ENCODE measurements around the gene ZC2HC1B.
A peak's percentile ranks its signal among the peaks of the same experiment; 100 is the strongest.

ZC2HC1B gene

DNA sequence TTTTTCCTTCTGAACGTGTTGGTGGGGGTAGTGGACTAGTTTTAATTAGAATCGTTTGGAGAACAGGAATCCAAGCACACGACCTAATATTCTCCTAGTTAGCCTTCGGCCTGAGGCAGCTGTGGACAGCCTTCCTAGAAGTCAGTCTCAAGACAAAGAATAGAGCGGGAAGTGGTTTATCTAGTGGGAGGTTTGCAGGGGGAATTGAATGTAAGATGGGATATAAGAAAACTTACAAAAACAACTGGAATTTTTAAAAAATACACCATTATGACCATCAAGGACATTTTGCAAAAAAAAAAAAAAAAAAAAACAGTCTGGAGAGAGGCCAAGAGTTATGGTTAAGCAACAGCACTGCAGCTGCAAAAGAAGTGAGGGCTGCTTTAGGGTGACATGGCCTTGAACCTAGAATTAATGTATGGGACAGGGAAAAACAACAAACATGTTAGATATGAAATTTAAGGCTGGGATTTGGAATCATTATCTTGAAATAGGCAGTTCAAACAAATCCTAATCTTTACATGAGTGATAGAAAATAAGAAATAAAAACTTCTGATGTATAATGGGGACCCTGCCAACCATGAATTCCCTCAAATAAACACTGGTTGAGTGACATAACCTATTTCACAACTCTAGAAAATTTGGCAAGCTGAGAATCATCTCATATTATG, 103.6 kb downstream of the ZC2HC1B start:
- no peak overlapping the region for H3K27ac ChIP-seq (ENCODE audit: low read length, poor library complexity, severe bottlenecking)
- no peaks in the 10 kb centered on the region for H3K4me1 ChIP-seq (ENCODE audit: control insufficient read depth, insufficient read depth, low read depth, low read length)
- no peak overlapping the region for H3K9ac ChIP-seq (ENCODE audit: low read length)
- H2AK5ac ChIP-seq (ENCODE audit: low read length, severe bottlenecking), result no peak overlapping the region
- H4K8ac ChIP-seq (ENCODE audit: low read length), result no peak overlapping the region
- H3K9me3 ChIP-seq (ENCODE audit: control insufficient read depth, low read length), result no peaks in the 10 kb centered on the region
- H3K18ac ChIP-seq (ENCODE audit: low read depth in 1 of 2, low read length in 2 of 2), result no peak overlapping the region
- peaks cover 8 to 33% of the 10 kb centered on the region in 2 experiments for H3K36me3 ChIP-seq (ENCODE audit: control insufficient read depth in 1 of 2, insufficient read depth in 2 of 2, low read depth in 1 of 2, low read length in 2 of 2)
- H3K27me3 ChIP-seq (ENCODE audit: control insufficient read depth in 1 of 2, insufficient read depth in 1 of 2, low read length in 2 of 2), result no peaks in the 10 kb centered on the region
- H3K4me3 ChIP-seq (ENCODE audit: insufficient read depth in 1 of 2, low read depth in 1 of 2, low read length in 2 of 2), result no peak overlapping the region
- no peak overlapping the region for H3K4me2 ChIP-seq (ENCODE audit: low read length, poor library complexity, severe bottlenecking)
- H2AFZ ChIP-seq (ENCODE audit: low read depth, low read length), result no peak overlapping the region
- H2BK12ac ChIP-seq (ENCODE audit: low read length in 2 of 2), result no peak overlapping the region
- 72% methylated on average over 4 of the region's 5 CpGs for WGBS
- H4K91ac ChIP-seq (ENCODE audit: low read length), result no peak overlapping the region
- no peak for DNase-seq
- no peak overlapping the region for H3K4ac ChIP-seq (ENCODE audit: low read depth in 1 of 2, low read length in 2 of 2)
- H2BK120ac ChIP-seq (ENCODE audit: low read depth, low read length), result no peak overlapping the region
- H2BK15ac ChIP-seq (ENCODE audit: low read depth, poor library complexity, severe bottlenecking), result no peak overlapping the region
- H3K14ac ChIP-seq (ENCODE audit: low read length in 2 of 2), result no peak overlapping the region
- no peak overlapping the region for H2BK5ac ChIP-seq (ENCODE audit: low read depth, low read length, poor library complexity, severe bottlenecking)
- H3K23ac ChIP-seq (ENCODE audit: low read length in 2 of 2), result no peak overlapping the region
- no peaks in the 10 kb centered on the region for H3K79me1 ChIP-seq (replicated peaks; ENCODE audit: low read length, poor library complexity, severe bottlenecking)

DNA sequence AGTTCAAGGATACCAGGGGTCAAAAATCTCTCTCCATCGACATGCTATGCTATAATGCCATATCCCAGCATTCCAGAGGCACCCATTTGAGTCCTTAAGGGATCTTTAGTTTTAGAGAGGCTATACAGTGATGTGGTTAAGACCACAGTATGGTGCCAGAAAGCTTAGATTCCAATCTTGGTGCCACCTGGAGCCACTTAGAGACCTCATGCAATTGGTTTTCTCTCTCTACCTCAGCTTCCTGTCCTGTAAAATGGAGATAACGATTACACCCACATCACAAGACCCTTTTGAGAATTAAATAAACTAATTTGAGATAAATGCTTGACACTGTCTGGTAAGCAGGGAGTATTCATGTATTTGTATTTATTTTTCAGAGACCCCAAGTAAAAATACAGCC, 104.8 kb downstream of the ZC2HC1B start:
- H3K14ac ChIP-seq (ENCODE audit: low read length in 2 of 2), result no peak overlapping the region
- no peak overlapping the region for H4K91ac ChIP-seq (ENCODE audit: low read length)
- H3K4me2 ChIP-seq (ENCODE audit: low read length, poor library complexity, severe bottlenecking), result no peak overlapping the region
- no peak overlapping the region for H2BK12ac ChIP-seq (ENCODE audit: low read length in 2 of 2)
- no peak overlapping the region for H2AFZ ChIP-seq (ENCODE audit: low read depth, low read length)
- H3K4me1 ChIP-seq (ENCODE audit: control insufficient read depth, insufficient read depth, low read depth, low read length), result no peaks in the 10 kb centered on the region
- H4K8ac ChIP-seq (ENCODE audit: low read length), result no peak overlapping the region
- H3K27ac ChIP-seq (ENCODE audit: low read length, poor library complexity, severe bottlenecking), result no peak overlapping the region
- no peak overlapping the region for H2BK120ac ChIP-seq (ENCODE audit: low read depth, low read length)
- H3K18ac ChIP-seq (ENCODE audit: low read depth in 1 of 2, low read length in 2 of 2), result no peak overlapping the region
- H3K79me1 ChIP-seq (replicated peaks; ENCODE audit: low read length, poor library complexity, severe bottlenecking), result no peaks in the 10 kb centered on the region
- H3K27me3 ChIP-seq (ENCODE audit: control insufficient read depth in 1 of 2, insufficient read depth in 1 of 2, low read length in 2 of 2), result no peaks in the 10 kb centered on the region
- no peak overlapping the region for H2AK5ac ChIP-seq (ENCODE audit: low read length, severe bottlenecking)
- WGBS, result no CpG with 5 or more reads among the region's 2 CpGs
- no peak overlapping the region for H3K9ac ChIP-seq (ENCODE audit: low read length)
- no peak overlapping the region for H3K4ac ChIP-seq (ENCODE audit: low read depth in 1 of 2, low read length in 2 of 2)
- H2BK5ac ChIP-seq (ENCODE audit: low read depth, low read length, poor library complexity, severe bottlenecking), result no peak overlapping the region
- no peaks in the 10 kb centered on the region for H3K9me3 ChIP-seq (ENCODE audit: control insufficient read depth, low read length)
- peaks cover 8 to 24% of the 10 kb centered on the region in 2 experiments for H3K36me3 ChIP-seq (ENCODE audit: control insufficient read depth in 1 of 2, insufficient read depth in 2 of 2, low read depth in 1 of 2, low read length in 2 of 2)
- H3K23ac ChIP-seq (ENCODE audit: low read length in 2 of 2), result no peak overlapping the region
- no peak overlapping the region for H3K4me3 ChIP-seq (ENCODE audit: insufficient read depth in 1 of 2, low read depth in 1 of 2, low read length in 2 of 2)
- DNase-seq, result no peak
- H2BK15ac ChIP-seq (ENCODE audit: low read depth, poor library complexity, severe bottlenecking), result no peak overlapping the region

DNA sequence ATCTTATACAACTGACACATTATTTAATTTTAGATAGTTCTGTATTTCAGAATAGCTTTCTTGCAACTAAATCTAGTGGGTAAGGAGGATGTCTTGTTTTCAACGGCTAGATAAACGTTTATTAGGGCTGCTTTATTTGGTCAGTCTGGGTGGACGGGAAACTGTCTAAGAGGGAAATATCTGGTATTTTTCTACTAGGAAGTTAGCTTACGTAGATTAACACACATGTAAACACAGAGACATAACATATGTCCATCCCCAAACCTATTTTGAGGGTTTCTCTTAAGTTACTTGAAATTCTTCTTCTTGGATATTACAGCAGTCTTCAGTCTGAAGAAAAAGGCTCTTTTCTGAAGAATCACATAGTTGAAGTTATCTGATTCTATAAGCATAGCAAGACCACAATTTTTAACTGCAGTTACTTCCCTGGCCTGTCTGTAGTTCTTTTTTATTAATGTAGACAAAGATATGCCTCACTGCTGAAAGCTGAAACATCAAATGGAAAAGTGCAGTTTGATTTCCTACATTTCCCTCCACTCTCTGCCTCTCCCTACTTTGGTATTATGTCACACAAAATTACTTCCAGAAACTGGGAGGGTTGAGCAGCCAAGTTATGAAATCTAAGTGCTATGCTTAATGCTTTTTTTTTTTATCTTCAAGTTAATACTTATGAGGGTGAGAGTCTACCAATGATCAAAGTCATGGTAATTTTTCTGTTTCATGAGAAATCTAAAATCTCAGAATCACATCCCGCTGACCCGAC, 106.4 kb downstream of the ZC2HC1B start:
- 23% methylated on average over 4 of the region's 6 CpGs for WGBS
- H2BK5ac ChIP-seq (ENCODE audit: low read depth, low read length, poor library complexity, severe bottlenecking), result no peak overlapping the region

DNA sequence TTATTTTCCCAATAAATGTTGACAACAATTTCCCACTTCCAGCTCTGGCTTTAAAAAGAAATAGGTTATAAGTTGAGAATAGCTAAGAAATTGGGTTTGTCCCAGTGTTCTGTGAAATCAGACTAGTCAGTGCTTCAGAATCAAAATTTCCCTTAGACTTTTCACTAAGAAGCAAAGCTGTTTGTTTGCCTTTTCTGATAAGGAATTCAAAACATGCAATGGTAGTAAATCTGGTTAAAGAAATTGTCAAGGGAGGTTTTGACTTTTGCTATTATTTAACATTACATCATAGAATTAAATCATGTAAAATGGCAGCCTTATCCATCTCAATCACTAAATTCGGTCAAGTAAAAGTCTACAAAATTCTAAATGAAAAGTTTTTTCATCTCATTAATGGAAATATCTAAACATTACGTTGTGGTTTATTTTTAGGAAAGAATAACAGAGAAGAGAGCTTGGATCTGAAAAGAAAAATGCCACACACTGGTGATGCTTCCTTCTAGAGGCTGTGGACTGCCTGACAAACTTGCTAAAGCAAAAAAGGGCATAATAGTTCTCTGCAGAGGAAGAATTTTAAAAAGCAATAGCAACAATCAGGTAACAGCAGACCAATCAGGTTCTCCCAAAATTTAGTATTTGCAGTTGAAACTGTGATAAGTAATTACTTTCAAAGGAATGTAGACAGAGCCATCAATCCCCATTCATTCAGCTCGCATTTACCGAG, 107.4 kb downstream of the ZC2HC1B start:
- H3K27me3 ChIP-seq (ENCODE audit: control insufficient read depth in 1 of 2, insufficient read depth in 1 of 2, low read length in 2 of 2), result no peaks in the 10 kb centered on the region
- H4K8ac ChIP-seq (ENCODE audit: low read length), result no peak overlapping the region
- no peak overlapping the region for H2AFZ ChIP-seq (ENCODE audit: low read depth, low read length)
- no peaks in the 10 kb centered on the region for H3K79me1 ChIP-seq (replicated peaks; ENCODE audit: low read length, poor library complexity, severe bottlenecking)
- H3K4me1 ChIP-seq (ENCODE audit: control insufficient read depth, insufficient read depth, low read depth, low read length), result no peaks in the 10 kb centered on the region
- 14% methylated on average over 1 of the region's 4 CpGs for whole genome bisulfite sequencing
- H3K9me3 ChIP-seq (ENCODE audit: control insufficient read depth, low read length), result no peaks in the 10 kb centered on the region
- H3K9ac ChIP-seq (ENCODE audit: low read length), result peak overlapping the region; percentile 9
- DNase-seq, result no peak
- no peak overlapping the region for H4K91ac ChIP-seq (ENCODE audit: low read length)
- H3K36me3 ChIP-seq (ENCODE audit: control insufficient read depth in 1 of 2, insufficient read depth in 2 of 2, low read depth in 1 of 2, low read length in 2 of 2), result peaks cover 0 to 10% of the 10 kb centered on the region in 2 experiments
- no peak overlapping the region for H3K18ac ChIP-seq (ENCODE audit: low read depth in 1 of 2, low read length in 2 of 2)
- no peak overlapping the region for H3K23ac ChIP-seq (ENCODE audit: low read length in 2 of 2)
- H3K27ac ChIP-seq (ENCODE audit: low read length, poor library complexity, severe bottlenecking), result no peak overlapping the region
- H2AK5ac ChIP-seq (ENCODE audit: low read length, severe bottlenecking), result no peak overlapping the region
- H2BK120ac ChIP-seq (ENCODE audit: low read depth, low read length), result no peak overlapping the region
- no peak overlapping the region for H3K4me3 ChIP-seq (ENCODE audit: insufficient read depth in 1 of 2, low read depth in 1 of 2, low read length in 2 of 2)
- no peak overlapping the region for H2BK15ac ChIP-seq (ENCODE audit: low read depth, poor library complexity, severe bottlenecking)
- H3K14ac ChIP-seq (ENCODE audit: low read length in 2 of 2), result no peak overlapping the region
- H3K4me2 ChIP-seq (ENCODE audit: low read length, poor library complexity, severe bottlenecking), result no peak overlapping the region
- no peak overlapping the region for H3K4ac ChIP-seq (ENCODE audit: low read depth in 1 of 2, low read length in 2 of 2)
- no peak overlapping the region for H2BK12ac ChIP-seq (ENCODE audit: low read length in 2 of 2)
- H2BK5ac ChIP-seq (ENCODE audit: low read depth, low read length, poor library complexity, severe bottlenecking), result no peak overlapping the region

More for the DNA sequence above, 106.4 kb downstream of the ZC2HC1B start:
- Histone ChIP-seq H3K9ac (ENCODE audit: low read length) (peak overlapping the region; percentile 9), H3K27ac (ENCODE audit: low read length, poor library complexity, severe bottlenecking) (no peak overlapping the region), H3K36me3 (ENCODE audit: control insufficient read depth in 1 of 2, insufficient read depth in 2 of 2, low read depth in 1 of 2, low read length in 2 of 2) (peaks cover under 1 to 12% of the 10 kb centered on the region in 2 experiments), H3K4ac (ENCODE audit: low read depth in 1 of 2, low read length in 2 of 2) (no peak overlapping the region), H3K27me3 (ENCODE audit: control insufficient read depth in 1 of 2, insufficient read depth in 1 of 2, low read length in 2 of 2) (no peaks in the 10 kb centered on the region), H3K9me3 (ENCODE audit: control insufficient read depth, low read length) (no peaks in the 10 kb centered on the region), H2AK5ac (ENCODE audit: low read length, severe bottlenecking) (no peak overlapping the region), H3K23ac (ENCODE audit: low read length in 2 of 2) (no peak overlapping the region), H2BK15ac (ENCODE audit: low read depth, poor library complexity, severe bottlenecking) (no peak overlapping the region), H4K8ac (ENCODE audit: low read length) (no peak overlapping the region), H3K18ac (ENCODE audit: low read depth in 1 of 2, low read length in 2 of 2) (no peak overlapping the region), H3K4me2 (ENCODE audit: low read length, poor library complexity, severe bottlenecking) (no peak overlapping the region), H2BK120ac (ENCODE audit: low read depth, low read length) (no peak overlapping the region), H3K4me1 (ENCODE audit: control insufficient read depth, insufficient read depth, low read depth, low read length) (no peaks in the 10 kb centered on the region), H3K14ac (ENCODE audit: low read length in 2 of 2) (no peak overlapping the region), H3K4me3 (ENCODE audit: insufficient read depth in 1 of 2, low read depth in 1 of 2, low read length in 2 of 2) (no peak overlapping the region), H2BK12ac (ENCODE audit: low read length in 2 of 2) (no peak overlapping the region), H2AFZ (ENCODE audit: low read depth, low read length) (no peak overlapping the region), H3K79me1 (replicated peaks; ENCODE audit: low read length, poor library complexity, severe bottlenecking) (no peaks in the 10 kb centered on the region), H4K91ac (ENCODE audit: low read length) (no peak overlapping the region)
- no peak for DNase-seq

Data from mesenchymal stem cell (in vitro differentiated cells and primary cell).